ENCODE data around the gene TMEM263.

TMEM263 gene

GRCh38 chr12:106913456-106913855, 42.3 kb upstream of the TMEM263 start:
- TF ChIP-seq REST (IDR thresholded peaks at IDR 0.05; ENCODE audit: insufficient read depth in 1 of 2, low read depth in 2 of 2, low read length in 2 of 2) (no peak), SIN3A (IDR thresholded peaks at IDR 0.05; ENCODE audit: borderline replicate concordance, insufficient read depth, low read length) (no peak), POLR2AphosphoS5 (IDR thresholded peaks at IDR 0.05; ENCODE audit: low read depth, low read length) (no peak), FOXP2 (optimal IDR thresholded peaks at IDR 0.05; ENCODE audit: borderline replicate concordance, extremely low read depth, extremely low read length, insufficient read depth) (no peak), TAF1 (IDR thresholded peaks at IDR 0.05; ENCODE audit: borderline replicate concordance, insufficient read depth, low read length) (no peak)

GRCh38 chr12:106914796-106915634, 40.7 kb upstream of the TMEM263 start:
- TF ChIP-seq SIN3A (IDR thresholded peaks at IDR 0.05; ENCODE audit: borderline replicate concordance, insufficient read depth, low read length) (no peak), REST (IDR thresholded peaks at IDR 0.05; ENCODE audit: insufficient read depth in 1 of 2, low read depth in 2 of 2, low read length in 2 of 2) (no peak), POLR2AphosphoS5 (IDR thresholded peaks at IDR 0.05; ENCODE audit: low read depth, low read length) (no peak), FOXP2 (optimal IDR thresholded peaks at IDR 0.05; ENCODE audit: borderline replicate concordance, extremely low read depth, extremely low read length, insufficient read depth) (no peak), TAF1 (IDR thresholded peaks at IDR 0.05; ENCODE audit: borderline replicate concordance, insufficient read depth, low read length) (no peak)

GRCh38 chr12:106915635-106916026, 40.1 kb upstream of the TMEM263 start:
- TF ChIP-seq FOXP2 (optimal IDR thresholded peaks at IDR 0.05; ENCODE audit: borderline replicate concordance, extremely low read depth, extremely low read length, insufficient read depth), result no peak

GRCh38 chr12:106917503-106917902, 38.2 kb upstream of the TMEM263 start:
- no peak for TF ChIP-seq SIN3A (IDR thresholded peaks at IDR 0.05; ENCODE audit: borderline replicate concordance, insufficient read depth, low read length)
- no peak for TF ChIP-seq REST (IDR thresholded peaks at IDR 0.05; ENCODE audit: insufficient read depth in 1 of 2, low read depth in 2 of 2, low read length in 2 of 2)

GRCh38 chr12:106918746-106919145, 37.0 kb upstream of the TMEM263 start:
- TF ChIP-seq POLR2AphosphoS5 (IDR thresholded peaks at IDR 0.05; ENCODE audit: low read depth, low read length) (no peak), FOXP2 (optimal IDR thresholded peaks at IDR 0.05; ENCODE audit: borderline replicate concordance, extremely low read depth, extremely low read length, insufficient read depth) (no peak), SIN3A (IDR thresholded peaks at IDR 0.05; ENCODE audit: borderline replicate concordance, insufficient read depth, low read length) (no peak), TAF1 (IDR thresholded peaks at IDR 0.05; ENCODE audit: borderline replicate concordance, insufficient read depth, low read length) (no peak), REST (IDR thresholded peaks at IDR 0.05; ENCODE audit: insufficient read depth in 1 of 2, low read depth in 2 of 2, low read length in 2 of 2) (no peak)
